ENCODE results near the gene PITX2. TPM values are rescaled to one million over a fixed set of nuclear protein-coding genes. Genes with fewer than 3 reads are reported as not detected.

PITX2 gene
- total RNA-seq, 1 donor: 0.18 TPM

DNA sequence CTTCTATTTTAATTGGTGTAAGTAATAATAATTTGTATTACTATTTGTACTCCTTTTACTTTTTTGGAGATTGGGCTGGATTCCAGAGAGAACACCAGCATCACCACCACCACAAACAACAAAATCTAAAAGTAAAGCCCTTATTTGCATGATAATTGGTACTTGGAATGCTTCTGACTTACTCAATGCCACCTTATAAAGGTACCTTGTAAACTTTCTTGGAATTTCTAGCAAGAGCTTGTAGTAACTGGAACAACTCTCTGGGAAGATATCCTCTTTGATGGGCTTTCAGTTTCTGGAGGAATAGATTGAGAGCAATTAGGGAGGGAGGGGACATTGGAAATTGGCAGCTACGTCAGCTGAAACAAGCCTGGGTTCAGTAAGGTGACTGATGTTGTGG lies 20.2 kb upstream of the PITX2 start:
- no peak for TF ChIP-seq CTCF (IDR thresholded peaks at IDR 0.05; ENCODE audit: insufficient read depth, low read length)
- no peak overlapping the region for H3K4me3 ChIP-seq (ENCODE audit: low read depth, low read length)
- DNase-seq (ENCODE audit: low read depth): no peak

DNA sequence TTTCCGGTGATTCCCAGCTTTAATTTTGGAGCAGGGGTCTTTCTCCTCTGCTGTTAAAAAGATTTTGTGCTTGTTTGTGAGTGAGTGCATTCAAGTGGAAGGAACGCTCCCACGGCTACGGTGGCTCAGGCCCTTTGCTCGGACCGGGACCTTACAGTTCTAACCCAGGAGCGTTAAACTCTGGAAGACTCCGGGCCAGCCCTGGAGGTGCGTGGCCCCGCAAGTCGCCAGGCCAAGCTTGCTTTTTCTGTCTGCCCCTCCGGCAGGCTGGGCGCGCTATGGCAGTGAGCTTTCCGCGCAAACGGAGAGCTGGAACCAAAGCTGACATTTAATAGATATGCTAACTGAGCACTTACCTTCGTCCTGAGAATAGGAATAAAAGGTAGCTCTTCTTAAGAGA lies 18.3 kb upstream of the PITX2 start:
- DNase-seq (ENCODE audit: low read depth): no peak
- no peak for TF ChIP-seq CTCF (IDR thresholded peaks at IDR 0.05; ENCODE audit: insufficient read depth, low read length)

DNA sequence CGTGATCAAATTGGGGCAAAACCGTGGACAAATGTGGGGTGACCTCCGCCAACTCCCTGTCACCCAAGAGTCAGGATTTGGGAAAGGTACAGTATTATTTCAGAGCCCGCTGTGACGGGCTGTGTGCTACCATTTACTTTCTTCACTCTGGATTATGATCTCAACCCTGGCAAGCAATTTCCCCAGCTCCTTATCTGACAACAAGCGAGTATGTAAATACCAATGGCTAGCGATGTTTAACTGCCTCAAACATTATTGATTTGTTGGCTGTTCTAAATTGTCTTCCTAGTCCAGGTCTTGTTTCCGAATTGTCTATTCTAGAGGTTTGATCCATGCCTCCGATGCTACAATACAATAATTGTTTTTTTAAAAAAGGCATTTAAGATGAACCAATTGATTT lies 17.7 kb upstream of the PITX2 start:
- no peak for TF ChIP-seq CTCF (IDR thresholded peaks at IDR 0.05; ENCODE audit: insufficient read depth, low read length)
- DNase-seq (ENCODE audit: low read depth): no peak

More for the DNA sequence above, 18.3 kb upstream of the PITX2 start:
- H3K4me3 ChIP-seq (ENCODE audit: low read depth, low read length): no peak overlapping the region

DNA sequence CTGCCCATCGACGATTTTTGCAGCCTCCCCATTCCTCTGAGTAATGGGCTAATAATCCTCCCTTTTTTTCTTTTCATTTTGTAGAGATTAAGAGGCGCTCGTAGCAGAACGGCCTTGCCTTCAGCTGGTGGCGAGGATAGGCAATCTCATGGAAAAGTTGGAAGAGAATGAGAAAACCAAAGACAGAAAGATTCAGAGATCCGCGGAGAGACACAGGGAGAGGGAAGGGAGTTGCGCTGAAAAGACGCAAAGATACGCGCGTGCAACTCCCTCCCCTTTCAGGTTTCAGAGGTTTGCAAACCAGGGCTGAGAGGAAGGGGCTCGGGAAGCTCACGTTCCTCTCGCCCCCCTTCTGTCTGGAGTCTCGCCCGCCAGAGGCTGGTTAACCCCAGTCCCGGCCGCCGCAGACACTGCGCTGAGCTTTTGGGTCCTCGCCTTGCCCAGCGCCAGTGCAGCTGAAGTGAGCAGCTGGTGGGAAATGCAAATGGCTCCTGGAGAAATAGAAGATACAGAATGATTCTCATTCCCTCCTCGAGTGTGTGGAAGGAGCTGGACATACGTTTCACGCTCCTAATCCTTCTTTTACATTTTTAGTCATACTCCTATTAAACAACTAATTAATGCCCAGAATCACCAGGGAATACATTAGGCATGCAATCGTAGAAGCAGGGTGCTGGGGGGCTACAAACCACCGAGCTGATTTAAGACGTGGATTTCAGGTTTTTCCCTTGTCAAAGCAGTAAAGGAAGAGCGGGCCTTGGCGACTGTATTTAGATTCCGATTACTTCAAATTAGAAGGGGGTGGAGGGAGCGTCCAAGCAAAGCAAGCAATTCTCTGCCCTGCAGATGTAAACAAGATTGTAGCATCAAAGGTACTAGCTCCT lies 16.6 kb upstream of the PITX2 start:
- no peak overlapping the region for H3K4me3 ChIP-seq (ENCODE audit: low read depth, low read length)
- DNase-seq (ENCODE audit: low read depth): no peak
- no peak for TF ChIP-seq CTCF (IDR thresholded peaks at IDR 0.05; ENCODE audit: insufficient read depth, low read length)

More for the DNA sequence above, 17.7 kb upstream of the PITX2 start:
- H3K4me3 ChIP-seq (ENCODE audit: low read depth, low read length): no peak overlapping the region

DNA sequence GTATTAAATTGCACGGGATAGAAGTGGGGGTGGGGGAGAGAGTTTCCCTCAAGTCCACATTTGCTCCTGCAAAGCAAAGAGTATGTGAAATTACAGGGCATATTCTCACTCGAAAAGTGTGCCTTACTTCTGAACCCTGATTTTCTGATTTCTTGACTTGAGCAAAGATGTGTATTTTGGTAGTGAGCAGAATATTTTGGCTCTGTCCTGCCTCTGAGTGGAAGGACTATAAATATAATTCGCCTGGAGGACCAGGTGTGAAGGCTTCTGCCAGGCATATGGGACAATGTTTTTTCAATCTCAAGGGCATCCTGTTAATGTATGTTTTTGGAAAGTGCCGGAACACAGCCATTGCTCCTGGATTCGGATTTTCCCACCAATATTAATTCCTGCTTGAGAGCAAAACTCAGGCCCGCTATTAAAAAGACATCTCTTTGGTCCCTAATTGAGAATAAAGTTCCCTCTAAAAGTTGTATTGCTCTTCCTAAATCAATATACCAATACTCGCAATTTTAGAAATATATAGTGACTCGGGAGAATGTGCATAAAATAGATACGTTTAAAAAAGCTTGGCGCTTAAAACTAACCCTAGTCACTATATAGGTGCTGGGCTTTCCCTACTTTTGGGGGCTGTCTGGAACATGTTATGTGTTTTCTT lies 15.3 kb upstream of the PITX2 start:
- no peak for DNase-seq (ENCODE audit: low read depth)
- no peak for TF ChIP-seq CTCF (IDR thresholded peaks at IDR 0.05; ENCODE audit: insufficient read depth, low read length)
- H3K4me3 ChIP-seq (ENCODE audit: low read depth, low read length): no peak overlapping the region

DNA sequence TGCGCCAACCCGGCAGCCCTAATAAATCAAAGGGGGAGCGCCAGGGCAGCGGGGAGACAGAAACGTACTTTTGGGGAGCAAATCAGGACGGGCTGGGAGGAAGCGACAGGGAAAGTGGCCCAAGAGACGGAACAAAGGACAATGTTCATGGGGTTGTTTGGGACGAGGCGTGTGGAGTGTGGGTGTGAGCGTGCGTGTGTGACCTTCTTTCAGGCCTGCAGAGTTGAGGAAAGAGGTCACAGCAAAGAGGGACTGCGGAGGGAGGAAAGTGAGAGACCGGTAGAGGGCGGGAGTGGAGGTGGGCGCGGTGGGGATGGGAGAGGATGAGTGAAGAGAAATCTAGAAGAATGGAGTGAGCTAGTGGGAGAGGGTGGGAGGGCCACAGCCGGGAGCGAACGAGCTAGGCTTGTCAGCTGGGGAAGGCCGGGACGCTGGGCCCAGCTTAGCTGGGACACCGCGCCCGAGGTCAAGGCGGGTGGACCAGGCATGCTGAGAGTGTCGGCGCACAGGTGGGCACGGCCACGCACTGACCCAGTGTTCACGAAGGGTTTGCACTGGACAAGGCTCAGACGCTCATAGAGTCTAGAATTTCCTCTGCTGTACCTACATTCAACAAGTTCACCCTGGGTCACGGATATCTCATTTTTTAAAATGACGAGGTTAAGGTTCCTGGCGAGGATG lies 14.7 kb upstream of the PITX2 start:
- DNase-seq (ENCODE audit: low read depth): no peak
- no peak for TF ChIP-seq CTCF (IDR thresholded peaks at IDR 0.05; ENCODE audit: insufficient read depth, low read length)
- H3K4me3 ChIP-seq (ENCODE audit: low read depth, low read length): peak overlapping the region; percentile 61

All from fibroblast of the aortic adventitia (primary cell).